HG03460 (cell line): ENCODE measurements around the gene ZNF581.
A peak's percentile ranks its signal among the peaks of the same experiment; 100 is the strongest.

Experiments
- ATAC-seq: cut with Tn5 transposase; IDR thresholded peaks from one replicate; pipeline ENCODE4 v1.9.1; 2021; ENCODE audit not compliant: unreplicated experiment

The ZNF581 gene, protein sequence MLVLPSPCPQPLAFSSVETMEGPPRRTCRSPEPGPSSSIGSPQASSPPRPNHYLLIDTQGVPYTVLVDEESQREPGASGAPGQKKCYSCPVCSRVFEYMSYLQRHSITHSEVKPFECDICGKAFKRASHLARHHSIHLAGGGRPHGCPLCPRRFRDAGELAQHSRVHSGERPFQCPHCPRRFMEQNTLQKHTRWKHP

GRCh38 chr19:55643003-55643886 lies at the start of gene ZNF581:
TSS of gene ZNF581 (plus strand) at chr19:55643649. CDS start at chr19:55644572, 923 bp downstream.
- ATAC-seq = no peak

- no peak for ATAC-seq
Measured at GRCh38 chr19:55594996-55595545, 48.4 kb upstream of the ZNF581 start.

GRCh38 chr19:55596304-55596703 lies 47.1 kb upstream of the ZNF581 start:
- ATAC-seq = no peak

- ATAC-seq = no peak
Measured at GRCh38 chr19:55597501-55597921, 45.9 kb upstream of the ZNF581 start.

GRCh38 chr19:55598034-55598433 lies 45.4 kb upstream of the ZNF581 start:
- ATAC-seq = no peak

DNA sequence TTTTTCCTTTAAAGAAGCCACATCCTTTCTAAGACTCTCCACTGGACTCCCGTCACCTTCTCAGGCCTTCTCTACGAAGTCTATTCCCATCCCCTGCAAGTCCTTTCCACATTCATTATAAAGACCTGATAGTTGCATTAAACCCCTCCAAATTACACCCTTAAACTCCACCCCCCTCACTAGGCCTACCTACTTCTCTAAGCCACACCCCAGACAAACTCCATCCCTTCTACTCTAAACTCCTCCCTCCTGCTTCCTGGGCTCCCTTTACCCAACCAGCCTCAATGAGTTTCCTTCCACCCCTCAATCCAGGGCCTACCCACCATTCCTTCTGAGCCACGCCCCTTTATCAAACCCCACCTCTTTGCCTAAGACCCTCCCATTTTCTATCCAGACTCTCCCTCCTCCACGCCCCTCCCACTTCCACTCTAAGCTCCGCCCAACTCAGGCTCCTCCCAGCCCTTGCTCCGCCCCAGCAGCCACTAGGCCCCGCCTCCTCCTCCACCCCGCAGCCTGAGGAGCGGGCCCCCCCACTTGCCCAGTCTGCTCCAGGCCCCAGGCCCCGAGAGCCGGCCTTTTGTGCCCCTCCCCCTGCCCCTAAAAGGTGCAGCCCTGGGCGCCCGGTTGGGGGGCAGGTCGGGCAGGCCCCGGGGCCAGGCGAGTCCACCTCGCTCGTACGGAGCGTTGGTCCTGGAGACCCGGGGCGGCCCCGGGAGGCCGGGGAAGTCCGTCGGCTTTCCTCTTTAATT lies 44.6 kb upstream of the ZNF581 start:
- peak; percentile 45 for ATAC-seq

DNA sequence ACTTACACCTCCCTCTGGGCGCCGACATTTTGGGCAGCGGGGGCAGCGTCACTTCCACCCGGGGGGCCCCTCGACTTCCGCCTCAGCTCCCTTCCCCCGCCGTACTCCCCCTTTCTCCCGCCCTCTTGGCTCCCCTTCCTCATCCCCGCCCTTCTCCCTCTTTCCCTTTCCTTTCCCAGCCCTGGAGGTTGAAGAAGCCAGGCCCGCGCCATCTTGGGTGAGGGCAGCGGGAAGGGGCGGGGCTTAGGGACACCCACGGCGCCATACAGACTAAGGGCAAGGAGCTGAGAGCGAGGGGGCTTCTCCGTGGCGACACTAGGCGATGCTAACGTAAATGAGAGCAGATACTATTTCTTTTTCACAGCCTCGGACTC lies 44.0 kb upstream of the ZNF581 start, which contains the start of gene FIZ1:
FIZ1 (minus strand) TSS at position 50 of the 374 bp plus-strand sequence. CDS start 1,652 bp downstream, outside the sequence.
- ATAC-seq = peak; percentile 44

- ATAC-seq = peak; percentile 42
Measured at GRCh38 chr19:55599842-55600661, 43.4 kb upstream of the ZNF581 start, which contains the start of gene ZNF524. TSS of gene ZNF524 (plus strand) at chr19:55600288. CDS start at chr19:55602113, 1,825 bp downstream.

DNA sequence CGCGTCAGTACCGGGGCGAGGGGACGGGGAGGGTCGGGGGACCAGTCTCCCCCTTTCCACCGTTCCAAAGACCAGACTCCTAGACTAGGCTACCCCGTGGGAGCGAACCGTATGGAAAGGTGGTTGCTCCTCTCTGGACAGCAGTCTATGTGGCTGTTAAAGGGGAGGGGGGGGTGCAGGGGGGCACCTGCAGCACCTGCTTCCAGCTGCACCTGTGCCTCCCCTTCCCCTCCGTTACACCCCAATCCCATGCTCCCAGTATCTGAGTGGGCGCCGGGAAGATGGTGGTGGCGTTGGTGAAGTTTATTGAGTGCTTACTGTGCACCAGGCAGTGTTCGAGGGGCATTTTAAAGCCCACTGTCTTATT lies 42.8 kb upstream of the ZNF581 start:
- ATAC-seq = no peak

DNA sequence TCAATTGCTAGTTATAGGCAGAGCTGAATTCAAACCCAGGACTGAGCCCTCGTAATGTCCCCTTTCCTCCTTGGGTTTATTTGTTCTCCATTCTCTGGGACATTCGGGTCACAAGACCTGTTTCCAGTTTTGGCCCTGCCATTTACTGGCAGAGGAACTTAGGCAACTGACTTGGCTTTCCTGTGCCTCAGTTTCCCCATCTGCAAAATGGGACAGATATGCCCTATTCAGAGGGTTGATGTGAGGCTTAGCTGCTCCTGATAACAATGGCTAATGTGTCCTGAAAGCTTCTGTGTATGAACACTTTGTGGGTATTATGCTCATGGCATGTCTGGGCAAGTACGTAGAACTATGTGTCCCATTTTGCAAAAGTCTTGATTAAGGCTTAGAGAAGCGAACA lies 42.4 kb upstream of the ZNF581 start:
- no peak for ATAC-seq

- no peak for ATAC-seq
Measured at GRCh38 chr19:55602104-55603001, 41.1 kb upstream of the ZNF581 start.

GRCh38 chr19:55603115-55603514 lies 40.3 kb upstream of the ZNF581 start:
- ATAC-seq = no peak

- no peak for ATAC-seq
Measured at GRCh38 chr19:55603581-55604292, 39.7 kb upstream of the ZNF581 start.

DNA sequence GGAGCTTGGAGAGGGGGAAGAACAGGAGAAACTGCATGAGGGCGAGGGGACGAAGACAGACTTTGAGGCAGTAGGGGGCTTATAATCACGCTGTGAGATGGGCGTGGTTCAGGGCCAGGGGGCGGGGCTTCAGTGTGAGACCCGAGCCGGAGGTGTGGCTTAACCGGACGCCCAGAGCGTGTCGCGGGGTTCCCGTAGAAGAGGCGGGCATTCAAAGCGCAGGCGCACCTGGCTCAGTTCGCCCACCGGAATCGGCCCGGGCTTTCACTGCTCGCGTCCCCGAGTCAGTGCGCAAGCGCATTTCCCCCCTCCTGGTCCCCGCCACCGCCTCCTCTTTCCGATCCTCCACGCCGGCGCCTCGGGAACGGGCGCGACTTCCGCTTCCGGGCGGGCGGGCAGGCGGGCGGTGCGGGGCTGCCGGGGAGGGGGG lies 38.2 kb upstream of the ZNF581 start:
- ATAC-seq = peak; percentile 67

DNA sequence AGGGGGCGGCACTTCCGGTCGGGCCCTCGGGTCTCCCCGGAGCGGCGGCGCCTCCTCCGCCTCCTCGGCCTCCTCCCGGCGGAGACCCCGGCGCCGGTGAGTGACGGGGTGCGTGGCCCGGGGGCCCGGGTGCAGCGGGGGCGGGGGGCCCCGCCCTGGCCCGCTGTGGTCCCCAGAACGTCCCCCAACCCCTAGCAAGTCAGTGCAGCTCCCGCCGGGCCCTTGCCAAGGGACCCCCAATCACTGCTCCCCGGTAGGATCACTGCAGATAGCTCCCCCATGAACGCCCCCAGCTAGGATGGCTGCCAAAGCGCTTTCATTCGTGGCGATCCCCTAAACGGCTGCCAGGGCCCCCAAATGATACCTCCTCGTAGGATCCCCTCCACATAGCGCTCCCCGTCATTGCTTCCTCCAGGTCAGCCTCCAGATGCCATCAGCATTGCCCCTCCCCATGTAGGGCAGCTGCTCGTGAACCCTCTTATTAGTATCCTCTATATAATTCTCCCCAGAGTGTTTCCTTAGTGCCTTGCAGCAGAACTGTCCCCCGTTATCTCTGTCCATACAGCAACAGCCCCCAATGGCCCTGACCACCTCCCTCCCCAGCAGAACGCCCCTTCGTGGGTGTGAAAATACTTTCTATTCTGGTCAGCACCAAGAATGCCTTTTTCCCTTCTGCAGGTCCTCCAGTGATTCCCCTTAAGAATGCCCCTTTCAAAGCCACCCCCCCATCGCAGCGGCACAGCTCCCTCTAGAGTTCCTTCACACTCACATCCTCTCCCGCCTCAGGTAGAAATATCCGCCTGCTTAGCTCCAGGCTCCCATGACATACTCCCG lies 37.6 kb upstream of the ZNF581 start, which contains the start of gene ZNF865:
ZNF865 (plus strand) TSS at position 11 of the 834 bp plus-strand sequence. CDS start 7,972 bp downstream, outside the sequence.
- ATAC-seq = peak; percentile 37

DNA sequence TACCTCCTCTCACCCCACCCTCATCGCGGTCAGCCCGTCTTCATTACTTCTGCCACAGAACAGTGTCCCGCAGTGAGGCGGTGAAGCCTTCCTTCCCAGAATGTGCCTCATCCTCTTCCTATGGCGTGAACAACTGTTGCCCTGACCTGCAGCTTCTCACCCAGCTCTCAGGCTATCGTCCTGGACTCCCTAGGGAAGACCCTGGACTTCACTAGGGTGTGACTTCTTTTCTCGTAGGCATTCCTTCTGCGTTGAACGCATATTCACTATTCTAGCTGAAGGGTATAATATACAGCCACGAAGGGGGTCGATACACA lies 37.0 kb upstream of the ZNF581 start:
- ATAC-seq = no peak

GRCh38 chr19:55606817-55607216 lies 36.6 kb upstream of the ZNF581 start:
- ATAC-seq = no peak

- ATAC-seq = no peak
Measured at GRCh38 chr19:55609326-55609725, 34.1 kb upstream of the ZNF581 start.
